GM23248 (cell line): Measurements from ENCODE around the gene OR6X1.

Source experiments
- EZH2 ChIP-seq: fragments of 200-600 bp; sonication (generic); IDR thresholded peaks from 2 replicates; pipeline ENCODE4 v1.6.1; 2018; ENCODE audit warnings: antibody characterized with exemption, mild to moderate bottlenecking; ENCODE audit not compliant: insufficient read depth, poor library complexity, severe bottlenecking
- EZH2phosphoT487 ChIP-seq: fragments of 200-600 bp; sonication (generic); IDR thresholded peaks from 2 replicates; pipeline ENCODE4 v1.6.1; 2018; ENCODE audit warnings: antibody characterized with exemption, moderate library complexity, mild to moderate bottlenecking, low read depth; ENCODE audit not compliant: insufficient read depth

DNA sequence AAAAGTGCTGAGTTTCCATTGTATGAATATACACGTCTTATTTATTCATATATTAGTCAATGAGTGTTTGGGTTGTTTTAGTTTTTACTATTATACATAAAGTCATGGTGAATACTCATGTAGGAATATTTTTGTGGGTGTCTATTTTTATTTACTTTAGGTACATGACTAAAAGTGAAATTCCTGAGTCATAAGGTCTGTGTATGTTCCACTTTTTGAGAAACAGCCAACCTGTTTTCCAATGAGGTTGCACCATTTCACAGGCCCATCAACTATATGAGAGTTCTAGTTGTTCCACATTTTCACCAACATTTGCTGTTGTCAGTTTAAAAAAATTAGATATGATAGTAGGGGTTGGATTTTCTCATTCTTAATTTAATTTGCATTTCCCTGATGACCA lies 6.6 kb upstream of the OR6X1 start:
- TF ChIP-seq EZH2, result no peak
- no peak for TF ChIP-seq EZH2phosphoT487
